Loucy (cell line): ENCODE measurements around the gene CCDC90B.
"Not testable (repeated sequence)": the region's sequence is repeated elsewhere in the genome, so short reads cannot be mapped to it uniquely, and the experiment has no call there.

ENCODE experiments used
- H2AFZ ChIP-seq: fragments of 200-600 bp; sonication (generic); 2 replicates; pipeline ENCODE4 v1.6.0; 2016; ENCODE audit warnings: antibody characterized with exemption, mild to moderate bottlenecking, low read length, moderate library complexity
- H3F3A ChIP-seq: fragments of 200-600 bp; 2 replicates; pipeline ENCODE4 v1.6.0; 2016; ENCODE audit warnings: antibody characterized with exemption, low read depth, mild to moderate bottlenecking
- H3K27me3 ChIP-seq: fragments of 200-600 bp; sonication (generic); 2 replicates; pipeline ENCODE4 v1.6.1; 2014; ENCODE audit warnings: low read length, mild to moderate bottlenecking; ENCODE audit not compliant: insufficient read depth, poor library complexity, severe bottlenecking
- H3K36me3 ChIP-seq: fragments of 200-600 bp; sonication (generic); 2 replicates; pipeline ENCODE4 v1.6.1; 2016; ENCODE audit warnings: low read length; ENCODE audit not compliant: insufficient read depth
- H3K4me1 ChIP-seq: fragments of 200-600 bp; sonication (generic); 2 replicates; pipeline ENCODE4 v1.5.1; 2014; ENCODE audit warnings: low read length, mild to moderate bottlenecking; ENCODE audit not compliant: insufficient read depth, poor library complexity, severe bottlenecking
- H3K4me2 ChIP-seq: fragments of 200-600 bp; sonication (generic); 2 replicates; pipeline ENCODE4 v1.6.0; 2014; ENCODE audit warnings: antibody characterized with exemption, low read length, low read depth, mild to moderate bottlenecking; ENCODE audit not compliant: poor library complexity, severe bottlenecking
- H3K4me3 ChIP-seq: fragments of 200-600 bp; sonication (generic); 2 replicates; pipeline ENCODE4 v1.5.1; 2014; ENCODE audit warnings: low read length, mild to moderate bottlenecking, mixed read lengths; ENCODE audit not compliant: poor library complexity, severe bottlenecking
- H3K79me2 ChIP-seq: fragments of 200-600 bp; sonication (generic); 2 replicates; pipeline ENCODE4 v1.6.1; 2014; ENCODE audit warnings: low read length; ENCODE audit not compliant: insufficient read depth
- H3K9ac ChIP-seq: fragments of 200-600 bp; sonication (generic); 2 replicates; pipeline ENCODE4 v1.6.0; 2014; ENCODE audit warnings: mild to moderate bottlenecking, low read depth, low read length, moderate library complexity; ENCODE audit not compliant: poor library complexity, severe bottlenecking
- H3K9me2 ChIP-seq: fragments of 200-600 bp; sonication (generic); replicated peaks from 2 replicates; pipeline ENCODE4 v1.6.1; 2016; ENCODE audit warnings: low read depth, low read length, mixed read lengths
- H3K9me3 ChIP-seq: fragments of 200-600 bp; sonication (generic); 2 replicates; pipeline ENCODE4 v1.6.1; 2014; ENCODE audit warnings: mild to moderate bottlenecking, antibody characterized with exemption, low read length, low read depth; ENCODE audit not compliant: insufficient read depth
- H4K20me1 ChIP-seq: fragments of 200-600 bp; sonication (generic); 2 replicates; pipeline ENCODE4 v1.6.0; 2014; ENCODE audit warnings: antibody characterized with exemption, low read length, mild to moderate bottlenecking; ENCODE audit not compliant: insufficient read depth, poor library complexity, severe bottlenecking
- CTCF ChIP-seq: fragments of 200-600 bp; sonication (generic); conservative IDR thresholded peaks from 2 replicates; pipeline ENCODE4 v1.5.1; 2014; ENCODE audit warnings: mild to moderate bottlenecking, antibody characterized with exemption, low read length
- EZH2phosphoT487 ChIP-seq: fragments of 200-600 bp; IDR thresholded peaks from 2 replicates; pipeline ENCODE4 v1.6.1; 2018; ENCODE audit warnings: antibody characterized with exemption, mild to moderate bottlenecking, moderate library complexity, borderline replicate concordance

CCDC90B gene

GRCh38 chr11:83317757-83318690 is 31.9 kb upstream of the CCDC90B start:
- no peaks in the 10 kb centered on the region for H3K9me2 ChIP-seq
- TF ChIP-seq EZH2phosphoT487 (no peak), CTCF (no peak)
- no peak overlapping the region for H3K4me2 ChIP-seq
- H3K79me2 ChIP-seq = no peaks in the 10 kb centered on the region
- no peaks in the 10 kb centered on the region for H3K9me3 ChIP-seq
- H3K27me3 ChIP-seq = no peaks in the 10 kb centered on the region
- H3F3A ChIP-seq = no peaks in the 10 kb centered on the region
- no peak overlapping the region for H3K4me3 ChIP-seq
- H4K20me1 ChIP-seq = no peaks in the 10 kb centered on the region
- no peak overlapping the region for H2AFZ ChIP-seq
- no peaks in the 10 kb centered on the region for H3K4me1 ChIP-seq
- H3K36me3 ChIP-seq = no peaks in the 10 kb centered on the region
- no peak overlapping the region for H3K9ac ChIP-seq

- H4K20me1 ChIP-seq, H2AFZ ChIP-seq, H3K4me1 ChIP-seq, H3K9ac ChIP-seq, H3F3A ChIP-seq, H3K9me2 ChIP-seq, H3K79me2 ChIP-seq, H3K4me2 ChIP-seq, H3K36me3 ChIP-seq, H3K27me3 ChIP-seq, H3K4me3 ChIP-seq, H3K9me3 ChIP-seq: not testable (repeated sequence)
Measured at GRCh38 chr11:83316897-83317268, 30.7 kb upstream of the CCDC90B start.

- not testable (repeated sequence) for H2AFZ ChIP-seq, H3K27me3 ChIP-seq, H3K36me3 ChIP-seq, H4K20me1 ChIP-seq, H3K9me2 ChIP-seq, H3K4me3 ChIP-seq, H3K9ac ChIP-seq, H3K9me3 ChIP-seq, H3F3A ChIP-seq, H3K4me2 ChIP-seq, H3K79me2 ChIP-seq, H3K4me1 ChIP-seq
Measured at GRCh38 chr11:83316143-83316896, 30.2 kb upstream of the CCDC90B start.

- H3K9ac ChIP-seq = no peak overlapping the region
- no peak overlapping the region for H2AFZ ChIP-seq
- no peaks in the 10 kb centered on the region for H3K9me3 ChIP-seq
- no peak for TF ChIP-seq EZH2phosphoT487
- H3K4me3 ChIP-seq = no peak overlapping the region
- no peaks in the 10 kb centered on the region for H3F3A ChIP-seq
- no peaks in the 10 kb centered on the region for H3K4me1 ChIP-seq
- H3K36me3 ChIP-seq = no peaks in the 10 kb centered on the region
- H3K27me3 ChIP-seq = no peaks in the 10 kb centered on the region
- H3K4me2 ChIP-seq = no peak overlapping the region
- H3K9me2 ChIP-seq = no peaks in the 10 kb centered on the region
- H3K79me2 ChIP-seq = no peaks in the 10 kb centered on the region
- no peaks in the 10 kb centered on the region for H4K20me1 ChIP-seq
Measured at GRCh38 chr11:83312430-83312829, 26.3 kb upstream of the CCDC90B start.
